Hematopoietic multipotent progenitor cell treated with erythropoietin and hydrocortisone succinate and interleukin-3 and kit ligand, for 15 days (in vitro differentiated cells): ENCODE measurements around the gene KIF26B.
"Not testable (repeated sequence)": the region's sequence is repeated elsewhere in the genome, so short reads cannot be mapped to it uniquely, and the experiment has no call there.

Experiments used
- DNase-seq: peaks from one replicate; pipeline ENCODE4 v3.0.0-alpha.2; 2015; ENCODE audit warnings: low spot score

KIF26B gene

DNA sequence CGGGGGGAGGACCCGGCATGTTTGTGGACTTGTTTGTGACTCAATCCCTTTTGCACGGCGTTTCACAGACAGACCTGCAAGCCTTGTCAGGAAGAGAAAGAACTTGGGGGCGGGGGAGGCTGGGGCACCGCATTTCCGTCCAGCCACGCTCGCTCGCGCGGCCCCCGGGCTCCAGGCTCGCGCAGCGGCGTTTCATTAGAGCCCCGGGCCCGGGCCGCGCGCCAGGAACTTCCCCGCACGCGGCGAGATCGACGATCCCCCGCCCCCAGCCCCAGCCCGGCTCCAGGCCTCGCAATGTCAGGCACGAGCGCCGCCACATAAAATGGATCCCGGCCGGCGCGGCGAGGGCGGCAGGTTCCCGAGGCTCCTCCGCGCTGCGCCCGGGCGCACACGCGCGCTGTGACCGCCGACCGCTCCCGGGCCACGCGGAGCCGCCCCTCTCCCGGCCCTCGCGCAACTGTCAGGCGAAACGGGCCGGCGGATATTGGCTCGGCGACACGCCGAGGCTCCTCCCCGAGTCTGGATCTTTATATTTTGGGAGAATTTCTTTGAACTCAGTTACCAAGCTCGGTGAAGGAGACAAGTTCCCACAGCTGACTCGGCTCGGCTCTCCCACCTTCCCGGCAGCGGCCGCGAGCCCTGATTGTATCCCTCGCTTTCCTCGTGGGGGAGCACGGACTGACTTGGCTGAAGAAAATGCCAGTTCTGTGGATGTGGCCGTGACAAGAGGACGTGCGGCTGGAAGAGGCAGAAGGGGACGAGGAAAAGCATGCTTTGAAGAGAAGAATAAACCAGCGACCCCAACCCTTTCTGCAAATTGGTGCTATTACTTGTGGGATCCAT, at the start of gene KIF26B:
Gene KIF26B (plus strand): TSS at position 557 of the 843 bp plus-strand sequence. CDS start 440 bp downstream, outside the sequence.
- no peak for DNase-seq

DNA sequence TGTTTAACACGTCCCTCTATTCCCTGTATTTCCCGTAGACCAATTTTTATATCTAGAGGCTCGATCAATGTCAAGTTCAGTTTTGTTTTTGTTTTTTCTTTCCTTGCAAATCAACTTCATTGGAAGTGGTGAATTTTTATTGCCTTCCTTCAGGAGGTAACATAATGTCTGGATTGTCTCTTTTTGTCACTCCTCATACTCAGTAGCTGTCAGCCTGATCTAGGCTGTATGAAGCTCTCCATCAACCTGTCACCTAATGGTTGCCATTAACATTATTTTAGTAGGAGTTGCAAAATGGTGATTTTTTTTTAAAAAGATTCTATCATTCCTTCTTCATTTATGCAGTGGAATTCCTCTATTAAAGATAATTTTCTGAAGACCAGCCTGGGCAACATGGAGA, 49.7 kb upstream of the KIF26B start:
- DNase-seq: no peak

DNA sequence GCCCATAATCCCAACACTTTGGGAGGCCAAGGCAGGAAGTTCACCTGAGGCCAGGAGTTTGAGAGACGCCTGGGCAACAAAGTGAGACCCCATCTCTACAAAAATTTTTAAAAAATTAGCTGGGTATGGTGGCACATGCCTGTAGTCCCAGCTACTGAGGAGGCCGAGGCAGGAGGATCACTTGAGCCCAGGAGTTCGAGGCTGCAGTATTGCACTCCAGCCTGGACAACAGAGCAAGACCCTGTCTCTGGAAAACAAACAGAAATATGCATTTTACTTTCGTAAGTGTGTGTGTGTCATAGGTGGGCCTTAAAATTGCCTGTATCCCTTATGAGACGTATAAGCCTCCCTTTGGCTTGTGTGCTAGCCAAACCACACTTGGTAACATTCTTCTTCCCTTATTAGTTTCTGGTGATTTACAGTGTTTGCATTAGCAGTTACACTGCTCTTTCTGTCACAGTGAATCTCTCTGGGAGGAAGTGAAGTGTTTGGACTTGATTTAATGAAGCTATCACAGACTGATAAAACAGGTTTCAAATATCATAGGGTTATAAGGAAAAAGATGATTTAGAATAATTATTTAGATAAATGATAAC, 48.9 kb upstream of the KIF26B start:
- DNase-seq: no peak

DNA sequence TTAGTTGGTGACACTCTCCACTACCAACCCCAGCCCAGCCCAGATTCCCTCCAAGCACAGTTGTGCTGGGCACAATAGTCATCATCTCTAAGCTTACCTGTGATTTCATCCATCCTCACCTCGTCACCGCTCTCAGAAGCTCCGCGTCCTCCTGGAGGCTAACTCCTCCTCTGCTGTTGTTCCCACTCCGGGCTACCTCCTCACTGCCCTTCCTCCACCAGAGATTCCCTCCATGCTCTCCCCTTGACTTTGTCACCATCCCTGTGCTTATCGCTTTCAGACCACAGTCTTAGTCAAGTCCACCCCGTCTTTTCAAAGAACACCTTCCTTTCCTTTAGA, 47.0 kb upstream of the KIF26B start:
- DNase-seq: no peak

DNA sequence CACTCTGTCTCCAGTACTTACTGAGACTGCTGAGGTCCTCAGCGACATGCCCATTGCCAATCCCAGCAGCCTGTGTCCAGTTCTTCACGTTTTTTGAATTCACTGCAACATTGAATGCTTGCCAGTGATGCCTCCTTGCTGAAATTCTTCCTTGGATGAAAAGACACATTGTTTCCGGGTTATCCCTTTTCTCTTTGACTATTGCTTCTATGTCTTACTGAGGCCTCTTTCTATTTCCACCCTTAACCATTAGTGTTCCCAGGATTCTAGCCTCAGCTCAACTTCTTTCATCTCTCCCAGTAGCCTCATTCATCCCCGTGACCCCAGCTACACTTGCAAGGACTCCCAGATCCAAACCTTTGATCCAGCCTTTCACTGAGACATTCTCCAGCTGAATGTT, 46.5 kb upstream of the KIF26B start:
- DNase-seq: no peak

DNA sequence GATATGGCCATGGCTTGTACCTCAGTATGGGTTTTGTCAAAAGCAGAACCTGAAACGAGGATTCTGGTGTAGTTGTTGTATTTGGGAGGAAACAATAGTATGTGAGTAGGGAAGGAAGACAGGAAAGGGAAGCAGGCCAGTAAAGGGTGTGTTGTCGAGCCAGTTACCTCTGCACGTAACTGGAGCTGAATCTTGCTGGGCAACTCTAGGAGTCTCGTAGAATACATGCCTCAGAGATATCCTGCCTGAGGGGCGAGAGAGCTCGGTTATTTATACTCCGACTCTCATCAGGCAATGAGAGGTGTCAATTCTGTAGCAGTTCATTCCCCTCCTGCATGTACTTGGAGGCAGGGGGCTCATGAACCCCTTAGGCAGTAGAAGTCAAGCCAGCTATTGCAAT, 45.9 kb upstream of the KIF26B start:
- no peak for DNase-seq

DNA sequence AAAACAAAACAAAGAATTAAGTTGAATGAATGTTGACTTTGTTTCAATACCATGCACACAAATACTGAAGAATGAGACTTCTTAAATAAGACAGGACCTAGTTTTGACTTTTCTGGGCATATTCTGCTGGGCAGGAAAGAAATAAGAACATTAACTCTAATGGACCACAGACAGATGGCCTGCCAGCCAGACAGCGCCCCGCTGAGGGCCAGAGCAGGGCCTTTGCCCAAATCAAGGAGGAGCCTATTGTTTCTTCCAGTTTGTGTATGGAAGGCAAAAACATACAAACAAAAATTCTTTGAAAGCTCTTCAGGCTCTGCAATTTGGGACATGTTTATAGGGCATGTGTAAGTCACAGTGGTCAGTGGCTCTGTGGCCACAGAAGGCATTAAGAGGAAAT, 44.4 kb upstream of the KIF26B start:
- DNase-seq: no peak

DNA sequence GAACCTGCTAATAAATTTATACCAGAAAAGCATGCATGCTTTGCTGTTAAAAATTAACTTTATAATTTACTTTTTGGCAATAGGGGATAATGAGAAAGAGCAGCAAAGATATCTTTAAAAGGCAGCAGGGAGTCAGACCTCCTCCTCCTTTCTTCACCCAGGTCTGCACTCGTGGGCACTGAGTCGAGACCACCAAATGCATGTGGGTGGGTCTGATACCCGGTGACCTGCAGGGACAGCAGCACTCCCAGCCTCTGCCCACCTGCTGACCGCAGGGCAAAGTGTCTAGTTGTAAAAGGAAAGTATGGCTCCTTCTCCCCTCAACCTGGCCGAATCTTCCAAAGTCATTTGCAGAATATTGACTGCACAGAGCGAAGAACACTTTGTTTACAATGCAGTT, 43.7 kb upstream of the KIF26B start:
- DNase-seq: no peak

DNA sequence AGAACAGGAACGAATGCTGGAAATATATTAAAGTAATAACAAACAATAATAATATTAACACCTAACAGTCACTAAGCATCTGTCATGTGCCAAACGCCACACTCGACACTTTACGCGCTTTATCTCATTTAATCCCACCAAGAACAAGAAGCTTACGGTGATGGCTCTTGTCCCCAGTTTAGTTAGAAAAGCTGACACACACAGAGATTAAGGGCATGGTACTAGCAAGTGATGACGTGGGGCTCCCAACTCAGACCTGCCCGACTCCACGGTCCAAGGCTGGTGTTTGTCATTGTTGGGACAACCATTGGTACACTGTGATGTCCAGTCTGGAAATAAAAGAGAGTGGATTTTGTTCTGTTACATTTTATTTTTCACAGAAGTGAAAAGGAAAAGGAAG, 41.1 kb upstream of the KIF26B start:
- DNase-seq: no peak

DNA sequence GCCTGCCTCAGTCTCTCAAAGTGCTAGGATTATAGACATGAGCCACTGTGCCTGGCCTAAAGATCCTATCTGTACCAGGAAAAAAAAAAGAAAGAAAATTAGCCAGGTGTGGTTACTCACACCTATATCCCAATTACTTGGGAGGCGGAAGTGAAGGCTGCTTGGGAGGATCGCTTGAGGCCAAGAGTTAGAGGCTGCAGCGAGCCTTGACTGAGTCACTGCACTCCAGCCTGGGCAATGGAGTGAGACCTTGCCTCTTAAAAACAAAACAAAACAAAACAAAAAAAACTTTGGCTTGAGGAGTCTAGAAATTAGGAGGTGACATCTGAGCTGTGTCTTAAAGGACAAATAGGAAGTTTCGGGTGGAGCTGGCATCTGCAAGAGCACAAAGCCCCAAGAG, 38.7 kb upstream of the KIF26B start:
- DNase-seq: no peak

DNA sequence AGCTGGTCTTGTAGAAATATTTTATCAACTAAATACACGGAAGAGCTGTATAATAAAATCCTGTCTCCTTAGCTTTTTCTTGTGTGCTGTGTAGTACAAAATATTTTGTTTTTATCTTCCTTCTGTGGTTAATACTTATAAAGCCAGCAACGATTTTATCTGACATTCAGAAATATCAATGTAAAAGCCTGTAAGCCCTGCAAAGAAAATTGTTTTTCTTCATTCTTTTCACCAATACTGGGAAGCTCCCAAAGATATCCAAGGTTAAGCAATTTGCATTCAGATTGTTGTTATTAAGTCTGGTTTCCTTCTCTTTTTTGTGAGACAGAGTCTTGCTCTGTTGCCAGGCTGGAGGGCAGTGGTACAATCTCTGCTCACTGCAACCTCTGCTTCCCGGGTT, 38.0 kb upstream of the KIF26B start:
- no peak for DNase-seq

DNA sequence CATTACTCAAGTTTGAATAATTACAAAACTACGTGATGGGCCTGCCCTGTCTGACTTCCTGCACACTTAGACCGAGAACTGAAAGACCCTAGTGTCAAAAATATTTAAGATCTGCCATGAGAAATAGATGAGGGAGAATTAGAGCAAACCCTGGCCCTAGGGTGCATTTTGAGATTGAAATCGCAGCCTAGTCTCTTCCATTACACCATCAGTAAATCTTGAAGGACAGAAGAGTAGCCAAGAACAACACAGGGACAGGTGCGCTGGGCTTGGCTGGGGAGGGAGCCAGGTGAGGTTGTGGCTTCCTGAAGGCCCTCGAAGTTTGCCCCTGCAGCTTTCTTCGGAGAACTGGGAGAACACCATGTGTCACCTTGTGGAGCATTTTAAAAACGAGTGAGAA, 36.7 kb upstream of the KIF26B start:
- DNase-seq: no peak

DNA sequence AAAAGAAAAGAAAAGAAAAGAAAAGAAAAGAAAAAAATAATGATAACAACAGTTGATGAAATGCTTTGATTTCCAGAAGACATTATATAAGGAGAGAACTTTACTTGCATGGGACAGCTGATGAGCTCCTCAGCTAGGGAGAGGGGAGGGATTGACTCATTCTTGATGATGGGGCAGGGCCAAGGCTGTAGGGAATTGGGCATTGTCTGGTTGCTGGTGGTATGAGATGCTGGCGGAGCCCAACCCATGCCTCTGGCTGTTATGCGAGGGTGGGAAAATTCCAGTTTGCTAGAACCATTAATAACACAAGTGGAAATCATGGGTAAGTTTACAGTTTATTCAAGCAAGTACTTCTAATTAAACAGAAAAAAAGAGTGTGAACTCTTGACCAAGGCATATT, 36.0 kb upstream of the KIF26B start:
- DNase-seq: no peak

DNA sequence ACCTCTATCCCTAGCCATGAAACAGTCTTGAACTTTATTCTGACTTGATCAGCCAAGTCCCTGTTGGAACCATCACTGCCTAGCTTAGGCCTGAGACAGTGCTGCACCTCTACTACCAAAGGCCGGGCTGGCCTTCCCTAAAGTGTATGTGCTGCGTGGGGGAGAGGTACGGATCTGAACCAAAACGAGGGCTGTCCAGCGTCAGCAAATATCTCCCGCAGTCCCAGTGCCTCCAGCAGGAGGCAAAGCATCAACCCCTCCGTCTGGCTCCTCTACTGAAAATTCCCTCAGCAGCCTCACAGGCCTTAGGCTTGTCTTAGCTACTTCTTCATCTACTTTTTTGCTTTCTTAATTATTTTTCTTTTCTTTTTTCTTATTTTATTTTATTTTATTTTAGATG, 33.3 kb upstream of the KIF26B start:
- DNase-seq: no peak

DNA sequence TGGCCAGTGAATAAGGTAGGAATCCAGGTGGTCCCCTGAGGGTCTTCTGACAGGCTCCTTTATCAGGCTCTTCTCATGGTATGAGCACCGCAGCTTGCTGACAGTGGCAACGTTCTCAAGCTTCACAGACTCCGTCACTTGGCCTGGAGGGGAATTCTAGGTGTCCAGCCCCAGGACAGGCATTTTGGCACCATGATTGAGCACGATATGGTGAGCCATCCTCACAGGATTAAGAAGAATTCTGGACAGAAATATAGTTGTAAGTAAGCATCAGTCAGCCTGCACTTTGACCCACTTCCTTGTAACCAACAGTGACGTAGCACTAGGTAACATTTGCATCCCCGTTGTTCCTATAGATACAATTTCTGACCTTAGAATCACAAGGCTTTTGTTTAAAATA, 30.5 kb upstream of the KIF26B start:
- no peak for DNase-seq

DNA sequence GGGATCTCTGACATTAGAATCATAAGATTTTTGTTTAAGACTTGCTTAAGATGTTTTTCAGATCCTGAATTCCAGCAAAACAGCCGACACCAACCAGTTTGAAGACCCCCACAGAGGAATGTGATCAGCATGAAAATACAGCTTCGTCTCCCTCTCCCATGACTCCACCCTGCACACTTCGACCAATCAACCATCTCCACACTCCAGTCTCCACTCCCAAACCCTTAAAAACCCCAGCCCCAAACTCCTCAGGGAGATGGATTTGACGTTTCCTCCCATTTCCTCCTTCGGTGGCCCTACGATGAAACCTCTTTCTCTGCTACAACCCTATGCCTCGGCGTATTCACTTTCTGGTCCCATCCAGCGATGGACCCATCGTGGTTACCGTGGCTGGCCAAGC, 30.1 kb upstream of the KIF26B start:
- DNase-seq: no peak

DNA sequence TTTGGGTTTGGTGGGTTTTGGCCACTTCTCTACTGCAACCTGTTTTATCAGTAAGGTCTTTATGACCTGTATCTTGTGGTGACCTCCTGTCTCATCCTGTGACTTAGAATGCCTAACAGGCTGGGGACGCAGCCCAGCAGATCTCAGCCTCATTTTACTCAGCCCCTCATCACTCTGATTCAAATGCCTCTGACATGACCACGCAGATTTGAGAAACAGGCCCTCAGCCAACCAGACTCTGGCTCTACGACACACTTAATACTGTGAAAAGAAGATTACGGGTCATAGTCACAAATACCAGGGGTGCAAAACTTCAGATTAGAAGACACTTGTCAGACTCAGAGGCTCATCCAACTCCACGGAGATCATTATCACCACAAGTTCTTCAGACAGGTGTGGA, 28.3 kb upstream of the KIF26B start:
- no peak for DNase-seq

DNA sequence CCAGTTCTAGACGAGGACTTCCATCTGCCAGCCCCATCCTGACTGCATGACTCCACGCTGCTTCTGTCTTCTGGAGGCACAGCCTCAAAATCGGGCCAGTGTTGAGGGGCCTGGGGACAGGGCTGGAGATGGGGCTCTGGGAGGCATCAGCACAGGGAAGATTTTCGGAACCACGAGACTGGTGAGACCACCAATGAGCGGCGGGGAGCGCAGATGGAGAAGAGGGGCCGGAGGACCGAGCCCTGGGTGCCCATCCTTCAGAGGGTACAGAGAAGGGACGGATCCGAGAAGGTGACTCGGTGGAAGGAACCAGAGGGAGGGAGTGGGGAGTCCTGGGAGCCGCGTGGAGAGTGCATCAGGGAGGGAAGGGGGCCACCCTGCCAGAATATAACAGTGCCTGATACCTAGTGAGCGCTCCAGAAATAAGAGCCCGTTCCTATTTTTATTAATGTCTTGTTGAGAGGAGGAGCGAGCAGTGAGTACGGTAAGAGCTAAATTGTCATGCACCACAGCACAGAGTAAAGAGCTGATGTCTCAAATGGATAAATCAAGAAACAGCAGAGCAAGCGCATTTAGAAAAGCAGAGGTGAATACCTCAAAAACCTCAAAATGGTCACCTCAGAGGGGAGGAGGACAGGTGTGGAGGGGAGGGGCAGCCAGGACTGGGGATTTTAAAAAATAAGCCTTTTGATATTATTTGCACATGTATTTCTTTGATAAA, 26.2 kb upstream of the KIF26B start:
- no peak for DNase-seq

DNA sequence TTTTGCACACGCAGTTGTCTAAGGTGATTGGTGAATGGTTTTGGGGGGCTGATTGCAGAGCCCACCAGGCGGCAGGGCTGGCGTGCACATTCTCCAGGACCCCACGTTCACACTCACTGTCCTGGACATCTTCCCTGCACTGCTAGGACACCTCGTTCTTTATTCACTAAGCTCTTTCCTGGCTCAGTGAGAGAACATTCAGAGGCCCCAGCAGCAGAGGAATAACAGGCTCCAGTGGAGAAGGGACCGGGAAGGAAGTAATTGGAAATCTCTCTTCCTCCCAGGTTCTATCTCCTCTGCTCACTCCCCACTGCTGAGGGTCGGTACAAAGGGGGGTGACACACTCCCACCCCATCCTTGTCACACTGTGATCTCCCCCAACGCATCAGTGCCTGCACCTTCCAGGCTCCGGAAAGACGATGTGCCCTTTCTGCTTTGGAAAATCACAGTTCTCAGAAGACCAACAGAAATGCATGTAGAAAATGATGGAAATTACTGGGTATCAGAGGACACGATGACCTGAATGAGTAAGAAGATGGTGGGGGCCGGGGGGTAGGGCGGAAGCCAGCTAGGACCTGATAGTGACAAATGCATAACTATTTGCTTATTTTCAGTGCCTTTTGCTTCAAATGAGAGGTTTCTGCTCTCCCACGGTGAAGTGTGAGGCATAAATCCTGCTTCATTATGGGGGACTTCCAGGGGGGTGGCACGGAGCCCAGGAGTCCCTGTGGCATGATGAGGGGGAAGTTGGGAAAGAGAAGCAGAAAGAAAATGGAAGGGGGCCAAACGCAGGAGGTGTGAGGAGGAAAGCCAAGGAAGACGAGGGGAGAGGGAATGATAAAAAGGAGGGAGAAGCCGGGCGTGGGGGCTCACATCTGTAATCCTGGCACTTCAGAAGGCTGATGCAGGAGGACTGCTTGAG, 25.2 kb upstream of the KIF26B start:
- DNase-seq: no peak

DNA sequence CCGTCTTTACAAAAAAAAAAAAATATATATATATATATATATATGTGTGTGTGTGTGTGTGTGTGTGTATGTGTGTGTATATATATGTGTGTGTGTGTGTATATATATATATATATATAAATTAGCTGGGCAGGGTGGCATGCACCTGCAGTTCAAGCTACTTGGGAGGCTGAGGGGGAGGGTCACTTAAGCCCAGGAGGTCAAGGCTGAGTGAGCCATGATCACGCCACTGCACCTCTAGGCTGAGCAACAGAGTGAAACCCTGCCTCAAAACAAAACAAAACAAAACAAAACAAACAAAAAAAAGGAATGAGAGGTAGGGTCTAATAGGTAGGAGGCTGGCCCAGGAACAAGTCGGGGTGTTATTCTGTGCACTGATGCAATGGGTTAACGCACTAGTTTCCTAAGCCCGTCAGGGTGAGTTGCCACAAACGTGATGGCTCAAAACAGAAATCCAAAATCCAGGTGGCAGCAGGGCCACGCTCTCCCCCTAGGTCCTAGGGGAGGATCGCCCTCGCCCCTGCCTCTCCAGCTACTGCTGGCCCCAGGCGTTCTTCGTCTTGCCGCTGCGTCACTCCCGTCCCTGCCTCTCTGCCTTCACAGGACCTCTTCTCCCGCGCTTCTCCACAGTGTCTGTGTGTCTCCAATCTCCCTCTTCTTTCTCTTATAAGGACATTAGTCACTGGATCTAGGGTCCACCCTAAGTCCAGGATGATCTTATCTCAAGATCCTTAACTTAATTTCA, 24.3 kb upstream of the KIF26B start:
- not testable (repeated sequence) for DNase-seq

DNA sequence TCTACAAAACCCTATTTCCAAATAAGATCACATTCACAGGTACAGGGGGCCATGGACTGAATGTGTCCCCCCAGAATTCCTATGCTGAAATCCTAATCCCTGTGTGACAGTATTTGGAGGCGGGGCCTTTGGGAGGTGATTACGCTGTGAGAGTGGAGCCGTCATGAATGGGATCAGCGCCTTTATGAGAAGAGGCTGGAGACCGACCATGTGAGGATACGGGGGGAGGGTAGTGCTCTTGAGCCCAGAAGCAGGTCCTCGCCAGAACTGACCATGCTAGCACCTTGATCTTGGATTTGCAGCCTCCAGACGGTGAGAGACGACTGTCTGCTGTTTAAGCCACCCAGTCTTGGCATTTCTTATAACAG, 23.8 kb upstream of the KIF26B start:
- no peak for DNase-seq

DNA sequence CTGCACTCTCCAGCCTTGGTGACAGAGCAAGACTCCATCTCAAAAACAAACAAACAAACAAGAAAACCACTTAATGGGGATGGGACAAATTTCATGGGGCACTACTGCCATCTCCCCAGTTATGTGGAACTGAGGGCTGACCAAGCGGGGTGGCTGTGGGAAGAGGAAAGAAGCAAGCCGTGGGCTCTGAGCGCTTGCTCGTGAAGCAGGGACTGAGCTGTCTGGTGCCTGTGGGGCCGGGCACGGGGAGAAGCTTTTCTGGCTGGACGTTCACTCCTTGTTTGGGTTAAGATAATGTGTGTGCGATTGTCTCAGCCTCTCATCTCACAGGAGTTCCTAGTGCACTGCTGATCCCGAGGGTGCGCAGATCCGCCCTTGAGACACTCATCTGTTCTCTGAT, 22.0 kb upstream of the KIF26B start:
- no peak for DNase-seq
